HEK293 (cell line): ENCODE data around the gene SSBP3.

Experiments
- CTCF ChIA-PET: fragments of 350-600 bp; formaldehyde crosslinking; extraction: SDS; loops from one replicate; lab custom pipeline; 2021; ENCODE audit warnings: antibody characterized with exemption; lab: Yijun Ruan, JAX
- POLR2A ChIA-PET: fragments of 300-600 bp; formaldehyde crosslinking; extraction: SDS; loops from one replicate; lab custom pipeline; 2020; ENCODE audit warnings: antibody characterized with exemption, inconsistent platforms; lab: Yijun Ruan, JAX
- H3K27ac ChIP-seq: fragments of 200-500 bp; sonication (Bioruptor generic); 2 replicates; pipeline ENCODE4 v1.5.1; 2014; ENCODE audit warnings: low read depth, low read length, control low read depth, inconsistent platforms; ENCODE audit errors: extremely low read depth
- H3K36me3 ChIP-seq, 2 experiments: fragments of 200-500 bp in 1 of 2; sonication (Bioruptor generic) in 1 of 2; 1 replicate in 1 of 2; 2 replicates in 1 of 2; pipeline ENCODE4 v1.5.1; 2014 to 2017; ENCODE audit warnings: inconsistent platforms in 2 of 2, low read length in 2 of 2; ENCODE audit not compliant: control insufficient read depth in 2 of 2, insufficient read depth in 1 of 2
- H3K4me1 ChIP-seq: fragments of 200-500 bp; sonication (Bioruptor generic); 2 replicates; pipeline ENCODE4 v1.5.1; 2014; ENCODE audit warnings: mild to moderate bottlenecking, low read length, inconsistent platforms; ENCODE audit not compliant: control insufficient read depth, insufficient read depth
- H3K4me3 ChIP-seq: 2 replicates; pipeline ENCODE4 v1.5.1; 2011; ENCODE audit warnings: low read depth, mild to moderate bottlenecking, control low read depth, low read length, moderate library complexity
- H3K9me3 ChIP-seq: fragments of 200-500 bp; sonication (Bioruptor generic); 2 replicates; pipeline ENCODE4 v1.5.1; 2014; ENCODE audit warnings: low read depth, low read length, inconsistent platforms; ENCODE audit not compliant: control insufficient read depth, insufficient read depth
- ATF2 ChIP-seq: fragments of 450-650 bp; formaldehyde crosslinking; IDR thresholded peaks from 2 replicates; pipeline ENCODE4 v1.5.1; 2016; ENCODE audit warnings: missing biosample characterization, missing genetic modification characterization, low read depth
- FEZF1 ChIP-seq: fragments of 450-650 bp; formaldehyde crosslinking; IDR thresholded peaks from 2 replicates; pipeline ENCODE4 v1.5.1; 2016; ENCODE audit warnings: missing biosample characterization, missing genetic modification characterization
- HOXC10 ChIP-seq: sonication (generic); formaldehyde crosslinking; IDR thresholded peaks from 2 replicates; pipeline ENCODE4 v1.8.1; 2023; ENCODE audit warnings: mild to moderate bottlenecking, missing genetic modification reagents
- ZIC2 ChIP-seq: fragments of 450-650 bp; formaldehyde crosslinking; IDR thresholded peaks from 2 replicates; pipeline ENCODE4 v1.5.1; 2016; ENCODE audit warnings: missing biosample characterization, missing genetic modification characterization
- ZNF121 ChIP-seq: fragments of 450-650 bp; formaldehyde crosslinking; IDR thresholded peaks from 2 replicates; pipeline ENCODE4 v1.5.1; 2016; ENCODE audit warnings: missing biosample characterization, missing genetic modification characterization
- ZNF221 ChIP-seq: fragments of 450-650 bp; formaldehyde crosslinking; IDR thresholded peaks from 2 replicates; pipeline ENCODE4 v1.5.1; 2017; ENCODE audit warnings: missing biosample characterization, missing genetic modification characterization, borderline replicate concordance
- ZNF341 ChIP-seq: fragments of 450-650 bp; formaldehyde crosslinking; IDR thresholded peaks from 2 replicates; pipeline ENCODE4; 2016; ENCODE audit warnings: low read depth, missing biosample characterization, missing genetic modification characterization
- ZNF529 ChIP-seq: fragments of 450-650 bp; formaldehyde crosslinking; IDR thresholded peaks from 2 replicates; pipeline ENCODE4 v1.5.1; 2017; ENCODE audit warnings: missing genetic modification characterization, missing biosample characterization; ENCODE audit not compliant: insufficient replicate concordance
- ZNF555 ChIP-seq: fragments of 450-650 bp; formaldehyde crosslinking; conservative IDR thresholded peaks from 2 replicates; pipeline ENCODE4 v1.5.1; 2017; ENCODE audit warnings: missing biosample characterization, mild to moderate bottlenecking, missing genetic modification characterization, inconsistent platforms
- ZNF664 ChIP-seq: fragments of 450-650 bp; formaldehyde crosslinking; IDR thresholded peaks from 2 replicates; pipeline ENCODE4 v1.5.1; 2016; ENCODE audit warnings: missing biosample characterization, missing genetic modification characterization
- ZNF677 ChIP-seq: fragments of 450-650 bp; IDR thresholded peaks from 2 replicates; pipeline ENCODE4 v1.5.0; 2018; ENCODE audit warnings: missing biosample characterization, mild to moderate bottlenecking, missing genetic modification characterization, moderate library complexity
- ZNF76 ChIP-seq: fragments of 450-650 bp; formaldehyde crosslinking; IDR thresholded peaks from 2 replicates; pipeline ENCODE4; 2016; ENCODE audit warnings: low read depth, missing biosample characterization, missing genetic modification characterization, borderline replicate concordance
- ZNF792 ChIP-seq: fragments of 450-650 bp; formaldehyde crosslinking; IDR thresholded peaks from 2 replicates; pipeline ENCODE4 v1.5.1; 2016; ENCODE audit warnings: missing biosample characterization, missing genetic modification characterization
- ZNF843 ChIP-seq: fragments of 450-650 bp; formaldehyde crosslinking; IDR thresholded peaks from 2 replicates; pipeline ENCODE4 v1.5.1; 2016; ENCODE audit warnings: missing biosample characterization, missing genetic modification characterization
- TF ChIP-seq, protein P1 (sequence below): fragments of 450-650 bp; formaldehyde crosslinking; IDR thresholded peaks from 2 replicates; pipeline ENCODE4 v1.5.1; 2016; ENCODE audit warnings: missing biosample characterization, missing genetic modification characterization
- TF ChIP-seq, protein P2 (sequence below): sonication (generic); formaldehyde crosslinking; IDR thresholded peaks from 2 replicates; pipeline ENCODE4 v1.8.1; 2022; ENCODE audit warnings: mild to moderate bottlenecking, moderate library complexity, missing genetic modification reagents
- TF ChIP-seq, protein P3 (sequence below): fragments of 450-650 bp; formaldehyde crosslinking; IDR thresholded peaks from 2 replicates; pipeline ENCODE4 v1.5.1; 2017; ENCODE audit warnings: missing biosample characterization, missing genetic modification characterization
- TF ChIP-seq, protein P4 (sequence below): fragments of 450-650 bp; formaldehyde crosslinking; IDR thresholded peaks from 2 replicates; pipeline ENCODE4 v1.5.1; 2016; ENCODE audit warnings: missing biosample characterization, missing genetic modification characterization

The SSBP3 gene

DNA sequence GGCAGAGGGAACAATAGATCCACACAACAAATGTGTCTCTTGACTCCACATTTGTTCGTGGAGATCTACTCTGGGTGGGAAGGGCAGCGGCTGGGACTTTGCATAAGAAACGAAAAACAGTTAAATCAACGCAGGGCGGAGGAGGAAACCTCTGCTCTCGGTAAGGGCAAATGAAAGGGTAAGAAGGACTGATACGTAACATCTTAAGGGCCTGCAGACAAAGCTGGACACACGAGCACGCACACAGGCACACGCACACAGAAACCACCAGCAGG lies 148.9 kb downstream of the SSBP3 start:
- H3K4me1 ChIP-seq = 0 out of 2 replicates have a peak, but pooled peaks cover 4% of the 10 kb centered on the region
- H3K9me3 ChIP-seq = no peaks in the 10 kb centered on the region
- no peak overlapping the region for H3K4me3 ChIP-seq
- TF ChIP-seq ZNF677 (tag by site-specific recombination) = no peak
- TF ChIP-seq FEZF1 (tag by site-specific recombination) = no peak
- POLR2A ChIA-PET = no interaction called here
- CTCF ChIA-PET = no interaction called here
- H3K36me3 ChIP-seq = no peaks in the 10 kb centered on the region
- no peak overlapping the region for H3K27ac ChIP-seq

GRCh38 chr1:54256522-54257345 lies 149.5 kb downstream of the SSBP3 start:
- 0 out of 2 replicates have a peak, but pooled peaks cover 4% of the 10 kb centered on the region for H3K4me1 ChIP-seq
- no peak overlapping the region for H3K4me3 ChIP-seq
- CTCF ChIA-PET = interaction anchor here (0.6 kb wide), 1 partner anchor 45 kb away, joined by 4 read pairs; no protein-coding TSS in a partner anchor
- no peak overlapping the region for H3K27ac ChIP-seq
- POLR2A ChIA-PET = no interaction called here
- no peaks in the 10 kb centered on the region for H3K9me3 ChIP-seq
- peaks cover 0 to 2% of the 10 kb centered on the region in 2 experiments; a peak in 1 of 3 replicates for H3K36me3 ChIP-seq
- TF ChIP-seq, protein P1, sequence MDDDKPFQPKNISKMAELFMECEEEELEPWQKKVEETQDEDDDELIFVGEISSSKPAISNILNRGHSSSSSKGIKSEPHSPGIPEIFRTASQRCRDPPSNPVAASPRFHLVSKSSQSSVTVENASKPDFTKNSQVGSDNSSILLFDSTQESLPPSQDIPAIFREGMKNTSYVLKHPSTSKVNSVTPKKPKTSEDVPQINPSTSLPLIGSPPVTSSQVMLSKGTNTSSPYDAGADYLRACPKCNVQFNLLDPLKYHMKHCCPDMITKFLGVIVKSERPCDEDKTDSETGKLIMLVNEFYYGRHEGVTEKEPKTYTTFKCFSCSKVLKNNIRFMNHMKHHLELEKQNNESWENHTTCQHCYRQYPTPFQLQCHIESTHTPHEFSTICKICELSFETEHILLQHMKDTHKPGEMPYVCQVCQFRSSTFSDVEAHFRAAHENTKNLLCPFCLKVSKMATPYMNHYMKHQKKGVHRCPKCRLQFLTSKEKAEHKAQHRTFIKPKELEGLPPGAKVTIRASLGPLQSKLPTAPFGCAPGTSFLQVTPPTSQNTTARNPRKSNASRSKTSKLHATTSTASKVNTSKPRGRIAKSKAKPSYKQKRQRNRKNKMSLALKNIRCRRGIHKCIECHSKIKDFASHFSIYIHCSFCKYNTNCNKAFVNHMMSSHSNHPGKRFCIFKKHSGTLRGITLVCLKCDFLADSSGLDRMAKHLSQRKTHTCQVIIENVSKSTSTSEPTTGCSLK = no peak
- TF ChIP-seq ZNF529 (no peak), ZIC2 (tag by site-specific recombination) (no peak), ZNF341 (tag by site-specific recombination) (no peak), ZNF792 (tag by site-specific recombination) (no peak), HOXC10 (CRISPR knock-in tag) (no peak), ZNF76 (tag by site-specific recombination) (no peak), ZNF555 (tag by site-specific recombination) (no peak), ZNF664 (tag by site-specific recombination) (no peak), ATF2 (no peak), ZNF843 (tag by site-specific recombination) (no peak), ZNF121 (tag by site-specific recombination) (no peak), ZNF221 (tag by site-specific recombination) (no peak)
- TF ChIP-seq, protein P2, sequence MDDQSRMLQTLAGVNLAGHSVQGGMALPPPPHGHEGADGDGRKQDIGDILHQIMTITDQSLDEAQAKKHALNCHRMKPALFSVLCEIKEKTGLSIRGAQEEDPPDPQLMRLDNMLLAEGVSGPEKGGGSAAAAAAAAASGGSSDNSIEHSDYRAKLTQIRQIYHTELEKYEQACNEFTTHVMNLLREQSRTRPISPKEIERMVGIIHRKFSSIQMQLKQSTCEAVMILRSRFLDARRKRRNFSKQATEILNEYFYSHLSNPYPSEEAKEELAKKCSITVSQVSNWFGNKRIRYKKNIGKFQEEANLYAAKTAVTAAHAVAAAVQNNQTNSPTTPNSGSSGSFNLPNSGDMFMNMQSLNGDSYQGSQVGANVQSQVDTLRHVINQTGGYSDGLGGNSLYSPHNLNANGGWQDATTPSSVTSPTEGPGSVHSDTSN (CRISPR knock-in tag) = no peak
- TF ChIP-seq, protein P3, sequence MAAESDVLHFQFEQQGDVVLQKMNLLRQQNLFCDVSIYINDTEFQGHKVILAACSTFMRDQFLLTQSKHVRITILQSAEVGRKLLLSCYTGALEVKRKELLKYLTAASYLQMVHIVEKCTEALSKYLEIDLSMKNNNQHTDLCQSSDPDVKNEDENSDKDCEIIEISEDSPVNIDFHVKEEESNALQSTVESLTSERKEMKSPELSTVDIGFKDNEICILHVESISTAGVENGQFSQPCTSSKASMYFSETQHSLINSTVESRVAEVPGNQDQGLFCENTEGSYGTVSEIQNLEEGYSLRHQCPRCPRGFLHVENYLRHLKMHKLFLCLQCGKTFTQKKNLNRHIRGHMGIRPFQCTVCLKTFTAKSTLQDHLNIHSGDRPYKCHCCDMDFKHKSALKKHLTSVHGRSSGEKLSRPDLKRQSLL = no peak
- TF ChIP-seq, protein P4, sequence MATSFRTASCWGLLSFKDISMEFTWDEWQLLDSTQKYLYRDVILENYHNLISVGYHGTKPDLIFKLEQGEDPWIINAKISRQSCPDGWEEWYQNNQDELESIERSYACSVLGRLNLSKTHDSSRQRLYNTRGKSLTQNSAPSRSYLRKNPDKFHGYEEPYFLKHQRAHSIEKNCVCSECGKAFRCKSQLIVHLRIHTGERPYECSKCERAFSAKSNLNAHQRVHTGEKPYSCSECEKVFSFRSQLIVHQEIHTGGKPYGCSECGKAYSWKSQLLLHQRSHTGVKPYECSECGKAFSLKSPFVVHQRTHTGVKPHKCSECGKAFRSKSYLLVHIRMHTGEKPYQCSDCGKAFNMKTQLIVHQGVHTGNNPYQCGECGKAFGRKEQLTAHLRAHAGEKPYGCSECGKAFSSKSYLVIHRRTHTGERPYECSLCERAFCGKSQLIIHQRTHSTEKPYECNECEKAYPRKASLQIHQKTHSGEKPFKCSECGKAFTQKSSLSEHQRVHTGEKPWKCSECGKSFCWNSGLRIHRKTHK (tag by site-specific recombination) = no peak
